ENCODE measurements around the gene POLR3F.
"Not testable (repeated sequence)": the region's sequence is repeated elsewhere in the genome, so short reads cannot be mapped to it uniquely, and the experiment has no call there.

POLR3F gene

DNA sequence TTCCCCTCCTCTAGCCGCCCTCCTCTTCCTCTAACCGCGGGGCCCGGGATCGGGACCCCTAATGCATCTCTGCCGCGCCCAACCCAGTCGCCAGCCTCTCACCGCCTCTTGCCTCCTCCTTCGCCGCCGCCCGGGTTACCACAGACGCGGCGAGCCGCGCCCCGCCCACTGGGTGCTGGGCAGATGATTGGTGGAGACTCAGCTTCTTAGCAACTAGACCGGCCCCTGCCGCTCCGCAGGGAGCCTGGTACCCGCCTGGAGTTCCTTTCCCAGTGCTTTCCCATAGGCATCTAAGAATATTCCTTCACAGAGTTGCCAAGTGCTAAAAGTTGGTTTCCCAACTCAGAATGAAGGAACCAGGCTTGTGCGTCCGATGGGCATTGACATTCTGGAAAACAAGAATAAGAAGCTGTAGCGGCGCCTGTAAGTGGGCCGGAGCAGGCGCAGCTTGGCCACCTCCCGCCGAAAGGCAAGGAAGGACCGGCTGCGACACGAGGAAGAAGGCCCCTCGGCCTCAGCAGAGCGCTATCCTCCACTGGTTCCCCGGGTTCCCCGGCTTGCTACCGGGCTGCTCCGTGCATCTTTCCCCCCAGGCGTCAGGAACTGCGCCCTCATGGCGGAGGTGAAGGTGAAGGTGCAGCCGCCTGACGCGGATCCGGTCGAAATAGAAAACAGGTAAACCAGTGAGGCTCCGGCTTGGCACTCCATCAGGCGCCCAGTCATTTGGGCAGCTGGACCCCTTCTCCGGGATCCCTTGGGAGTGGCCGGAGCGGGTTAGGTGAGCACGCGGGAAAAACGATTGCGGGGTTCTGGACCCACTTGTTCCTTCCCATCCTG is at the start of gene POLR3F, which contains the start of gene DZANK1:
Gene POLR3F, plus strand, starts transcription at position 497 of the 837 bp plus-strand sequence. Its CDS starts 117 bp downstream, at position 614.
Gene DZANK1, minus strand, starts transcription at position 137 of the 837 bp plus-strand sequence. CDS start 1,672 bp downstream, outside the sequence.
- peak; percentile 94 for DNase-seq

- no peak for DNase-seq
These were observed 45.6 kb upstream of the POLR3F start for GRCh38 chr20:18421608-18422007.

GRCh38 chr20:18427214-18427613 is 40.0 kb upstream of the POLR3F start:
- no peak for DNase-seq

- no peak for DNase-seq
These were observed 38.6 kb upstream of the POLR3F start for GRCh38 chr20:18428490-18429173.

DNA sequence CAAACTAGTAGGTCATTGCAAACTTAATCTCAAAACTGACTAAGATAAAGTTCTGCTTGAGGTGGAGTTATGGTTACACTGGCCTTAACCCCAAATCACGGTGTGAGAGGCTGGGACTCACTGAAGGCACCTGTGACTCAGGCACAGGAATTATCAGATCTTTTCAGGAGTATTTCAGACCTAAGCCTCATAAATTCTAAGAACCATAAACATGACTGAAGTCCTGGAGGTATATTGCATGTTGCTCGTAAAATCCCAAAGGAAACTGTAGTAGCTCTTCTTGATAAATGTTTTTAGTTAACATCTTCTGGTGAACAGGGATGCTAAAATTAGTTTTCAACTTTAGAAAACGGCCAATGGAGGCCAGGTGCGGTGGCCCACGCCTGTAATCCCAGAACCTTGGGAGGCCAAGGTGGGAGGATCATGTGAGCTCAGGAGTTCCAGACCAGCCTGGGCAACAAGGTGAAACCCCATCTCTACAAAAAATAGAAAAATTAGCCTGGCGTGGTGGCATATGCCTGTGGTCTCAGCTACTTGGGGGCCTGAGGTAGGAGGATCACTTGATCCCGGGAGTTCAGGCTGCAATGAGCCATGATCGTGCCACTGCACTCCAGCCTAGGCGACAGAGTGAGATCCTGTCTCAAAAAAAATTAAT is 36.9 kb upstream of the POLR3F start:
- no peak for DNase-seq

DNA sequence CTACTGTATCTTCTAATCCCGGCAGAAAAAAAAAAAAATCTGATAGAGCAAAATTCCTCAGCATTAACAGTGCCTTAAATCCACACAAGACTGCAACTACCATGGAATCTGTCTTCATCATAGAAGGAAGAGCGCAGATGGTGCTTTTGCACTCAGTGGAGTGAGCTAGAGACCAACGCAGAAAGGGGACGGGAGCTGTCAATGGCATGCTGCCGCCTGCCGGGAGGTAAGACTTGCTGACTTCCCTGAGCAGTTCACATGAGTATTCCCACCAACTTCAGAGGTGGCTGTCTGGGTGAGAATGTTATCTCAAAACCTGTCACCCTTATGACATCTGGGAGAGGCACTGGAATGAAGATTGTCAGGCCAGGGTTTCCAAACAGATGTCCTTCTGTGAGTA is 36.0 kb upstream of the POLR3F start:
- no peak for DNase-seq

GRCh38 chr20:18436847-18437246 is 30.3 kb upstream of the POLR3F start:
- no peak for DNase-seq

- DNase-seq: no peak
These were observed 26.8 kb upstream of the POLR3F start for GRCh38 chr20:18440403-18440802.

DNA sequence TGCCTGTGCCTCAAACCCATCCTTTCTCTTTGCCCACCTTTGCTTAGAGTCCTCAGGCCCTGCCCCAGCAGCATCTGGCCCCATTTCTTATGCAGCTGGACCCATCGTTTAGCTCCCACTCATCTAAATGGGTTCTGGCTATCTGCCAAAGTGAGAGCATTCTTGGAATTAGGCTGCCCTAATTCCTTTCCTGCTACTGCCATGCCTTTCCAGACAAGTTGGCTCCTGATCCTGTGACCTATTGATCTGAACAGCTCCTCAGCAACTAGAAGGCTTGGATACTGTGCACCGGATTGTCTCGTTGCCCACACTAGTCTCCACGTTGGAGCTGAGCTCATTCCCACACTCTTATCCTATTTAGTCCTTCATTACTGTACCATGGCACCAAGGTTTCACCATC is 23.3 kb upstream of the POLR3F start:
- DNase-seq: no peak

DNA sequence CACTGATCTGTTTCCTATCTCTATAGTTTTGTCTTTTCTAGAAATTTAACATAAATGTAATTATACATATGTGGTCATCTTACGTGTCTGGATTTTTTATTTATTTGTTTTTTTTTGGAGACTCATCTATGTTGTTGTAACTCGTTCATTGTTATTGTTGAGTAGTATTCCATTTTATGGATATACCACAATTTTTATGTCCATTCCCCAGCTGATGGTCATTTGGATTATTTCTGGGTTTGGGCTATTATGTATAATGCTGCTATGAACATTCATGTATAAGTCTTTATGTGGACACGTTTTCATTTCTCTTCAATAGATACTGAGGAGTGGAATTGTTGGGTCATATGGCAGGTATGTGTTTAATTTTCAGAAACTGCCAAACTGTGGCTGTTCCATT is 10.6 kb upstream of the POLR3F start:
- no peak for DNase-seq

GRCh38 chr20:18465536-18466200 is 1.5 kb upstream of the POLR3F start:
- no peak for DNase-seq

- no peak for DNase-seq
These were observed 656 bp upstream of the POLR3F start for GRCh38 chr20:18466574-18466893.

GRCh38 chr20:18477218-18477617 is 10.0 kb downstream of the POLR3F start:
- no peak for DNase-seq

DNA sequence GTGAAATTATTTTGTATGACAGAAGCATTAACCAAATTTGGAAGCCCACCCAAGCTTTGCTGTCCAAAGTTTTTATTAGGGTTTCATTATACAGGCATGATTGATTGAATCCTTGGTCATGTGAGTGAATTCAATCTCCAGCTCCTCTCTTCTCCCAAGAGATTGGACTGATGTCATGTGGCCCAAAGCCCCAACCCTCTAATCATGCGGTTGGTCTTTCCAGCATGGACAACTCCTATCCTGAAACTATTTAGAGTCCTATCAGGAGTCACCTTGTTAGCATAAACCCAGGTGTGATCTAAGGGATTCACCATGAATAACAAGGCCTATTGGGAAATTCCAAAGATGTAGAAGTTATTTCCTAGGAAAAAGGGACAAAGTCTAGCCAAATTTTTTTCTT is 10.6 kb downstream of the POLR3F start:
- no peak for DNase-seq

DNA sequence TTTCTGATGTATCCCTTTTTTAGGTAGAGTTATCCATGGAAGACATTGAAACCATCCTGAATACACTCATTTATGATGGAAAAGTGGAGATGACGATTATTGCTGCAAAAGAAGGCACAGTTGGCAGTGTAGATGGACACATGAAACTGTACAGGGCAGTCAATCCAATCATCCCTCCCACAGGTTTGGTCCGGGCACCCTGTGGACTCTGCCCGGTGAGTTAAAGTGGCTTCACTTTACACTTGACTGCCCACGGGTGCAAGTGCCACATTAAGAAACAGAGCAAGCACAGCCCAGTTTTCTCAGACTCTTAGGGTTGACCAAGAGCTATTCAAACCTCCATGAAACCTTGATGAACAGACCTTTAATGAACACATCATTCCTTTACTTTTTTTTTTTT is 14.4 kb downstream of the POLR3F start:
- no peak for DNase-seq

DNA sequence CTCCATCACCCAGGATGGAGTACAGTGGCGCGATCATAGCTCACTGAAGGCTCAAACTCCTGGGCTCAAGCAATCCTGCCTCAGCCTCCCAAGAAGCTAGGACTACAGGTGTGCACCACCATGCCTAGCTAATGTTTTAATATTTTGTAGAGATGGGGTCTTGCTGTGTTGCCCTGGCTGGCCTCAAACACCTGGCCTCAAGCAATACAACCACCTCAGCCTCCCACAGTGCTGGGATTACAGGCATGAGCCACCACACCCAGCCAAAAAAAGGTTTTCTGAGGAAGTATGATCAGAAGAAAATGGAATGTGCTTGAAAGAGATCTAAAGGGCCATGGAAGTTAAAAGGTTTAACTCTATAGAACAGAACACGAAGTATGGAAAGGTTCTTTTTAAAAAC is 21.1 kb downstream of the POLR3F start:
- DNase-seq: no peak

DNA sequence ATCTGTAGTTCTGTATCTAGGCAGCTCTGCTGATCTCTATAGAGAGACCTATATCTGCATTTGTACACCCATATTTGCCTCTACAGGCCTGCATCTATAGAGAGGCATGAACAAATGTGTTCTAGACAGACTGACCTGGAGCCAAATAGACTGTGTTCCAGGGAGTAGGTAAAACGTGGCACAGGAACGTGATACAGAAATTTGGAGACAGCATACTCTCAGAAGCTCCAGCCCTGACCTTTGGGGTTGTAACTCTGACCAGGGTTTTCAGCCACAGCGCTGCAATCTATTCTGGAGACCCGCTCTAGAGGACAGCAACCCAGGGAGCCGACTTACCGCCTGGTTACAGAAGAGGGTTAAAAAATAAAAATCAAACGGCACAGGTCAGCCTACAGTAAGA is 28.9 kb downstream of the POLR3F start:
- no peak for DNase-seq

DNA sequence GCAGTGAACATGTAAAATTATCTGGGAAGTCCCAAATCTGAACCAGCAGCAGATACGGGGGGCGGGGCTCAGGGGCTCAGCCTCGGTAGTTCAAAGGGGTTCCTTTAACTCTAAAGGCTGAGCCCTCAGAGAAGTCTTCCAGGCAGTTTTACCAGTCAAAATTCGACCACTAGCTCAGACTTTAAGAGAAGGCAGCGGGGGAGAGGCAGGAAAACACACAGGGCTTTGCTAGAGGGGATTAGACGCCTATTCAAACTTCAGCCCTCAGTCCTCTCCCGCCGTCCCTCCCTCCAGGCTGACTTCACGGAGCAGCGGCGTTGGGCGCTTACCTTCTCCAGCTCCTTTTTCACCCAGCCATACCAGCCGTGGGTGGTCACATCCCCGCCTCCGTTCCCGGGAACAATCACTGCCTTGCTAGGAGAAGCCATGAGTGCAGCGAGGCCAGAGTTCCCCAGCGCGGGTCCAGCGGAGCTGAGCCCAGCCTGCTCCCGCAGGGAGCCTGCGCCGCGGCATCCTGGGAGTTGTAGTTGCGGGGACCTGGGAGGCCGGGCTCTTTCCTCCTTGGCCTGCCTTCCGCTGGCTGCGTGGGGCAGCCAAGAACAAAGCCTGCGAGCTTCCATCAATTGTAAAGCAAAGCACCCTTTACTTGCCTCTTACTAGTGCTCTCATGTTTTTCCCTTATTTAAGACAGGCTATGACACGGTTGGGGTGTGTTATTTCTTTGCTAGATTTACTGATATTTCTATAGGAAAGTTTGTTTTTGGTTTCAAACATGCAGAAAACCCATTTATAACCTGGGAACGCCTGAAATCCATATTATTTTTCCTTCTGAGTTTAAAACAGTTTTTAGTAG is 29.8 kb downstream of the POLR3F start, which contains the start of gene RBBP9:
Gene RBBP9, minus strand, starts transcription at position 486 of the 853 bp plus-strand sequence. Its CDS starts 58 bp downstream, at position 428.
- DNase-seq: peak; percentile 83

DNA sequence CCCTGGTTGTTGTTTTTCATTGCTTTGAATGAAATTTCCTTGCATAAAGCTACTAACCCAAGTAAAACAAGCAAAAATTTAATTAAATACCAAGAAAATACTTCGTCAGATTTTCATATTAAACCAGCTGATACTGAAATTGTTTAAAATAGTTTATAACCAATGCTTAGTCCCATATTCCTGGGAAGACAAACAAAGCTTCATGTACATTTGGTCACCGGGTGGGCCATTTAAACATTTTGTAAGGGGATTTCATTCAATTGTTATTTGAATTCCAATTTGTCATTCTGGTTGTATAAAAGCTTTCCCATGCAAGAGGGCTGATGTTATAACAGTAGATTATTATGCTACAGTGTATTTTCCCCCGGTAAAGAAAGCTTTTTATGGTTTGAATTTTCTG is 30.4 kb downstream of the POLR3F start:
- no peak for DNase-seq

DNA sequence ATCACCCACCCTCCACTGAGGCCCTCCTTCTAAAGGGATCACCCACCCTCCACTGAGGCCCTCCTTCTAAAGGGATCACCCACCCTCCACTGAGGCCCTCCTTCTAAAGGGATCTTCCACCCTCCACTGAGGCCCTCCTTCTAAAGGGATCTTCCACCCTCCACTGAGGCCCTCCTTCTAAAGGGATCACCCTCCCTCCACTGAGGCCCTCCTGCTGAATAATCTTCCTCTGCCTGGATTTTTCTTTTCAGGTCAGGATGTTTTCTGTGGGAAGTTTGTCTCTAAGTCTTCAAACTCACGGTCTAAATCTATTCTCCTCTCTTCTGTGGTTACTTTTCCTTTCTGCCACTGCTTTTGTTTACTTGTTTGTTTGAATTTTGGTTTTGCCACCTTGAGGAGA is 34.5 kb downstream of the POLR3F start:
- DNase-seq: not testable (repeated sequence)

GRCh38 chr20:18504479-18505060 is 37.4 kb downstream of the POLR3F start:
- no peak for DNase-seq

DNA sequence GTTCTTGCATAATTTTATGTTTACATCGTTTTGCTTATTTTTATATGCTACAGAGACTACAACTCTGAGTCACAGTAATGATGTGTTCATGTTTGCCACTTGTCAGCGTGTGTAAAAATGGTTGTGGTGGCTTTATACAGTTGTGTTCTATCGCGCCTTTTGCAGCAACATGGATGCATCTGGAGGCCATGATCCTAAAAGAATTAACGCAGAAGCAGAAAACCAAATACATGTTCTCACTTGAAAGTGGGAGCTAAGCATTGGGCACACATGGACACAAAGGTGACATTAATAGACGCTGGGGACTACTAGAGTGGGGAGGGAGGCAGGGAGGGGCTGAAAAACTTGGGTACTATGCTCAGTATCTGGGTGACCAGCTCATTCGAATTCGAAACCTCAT is 39.6 kb downstream of the POLR3F start:
- DNase-seq: peak; percentile 12
